Suprapubic skin (tissue), 4 donors: ENCODE measurements around the gene TMEM50B. TPM values are rescaled to one million over a fixed set of nuclear protein-coding genes. Genes with fewer than 3 reads are reported as not detected.
A peak's percentile ranks its signal among the peaks of the same experiment; 100 is the strongest.

ENCODE experiments used
- DNase-seq, 2 donors: peaks; one replicate each; pipeline ENCODE4 v3.0.0-alpha.2; 2019; ENCODE audit warnings: low spot score in 2 of 2
- H3K27ac ChIP-seq: fragments of 200-600 bp; sonication (generic); one replicate; pipeline ENCODE4 v1.5.1; 2019
- H3K27me3 ChIP-seq: fragments of 200-600 bp; sonication (generic); one replicate; pipeline ENCODE4 v1.5.1; 2019
- H3K36me3 ChIP-seq: fragments of 200-600 bp; sonication (generic); one replicate; pipeline ENCODE4 v1.5.1; 2019
- H3K4me1 ChIP-seq: fragments of 200-600 bp; sonication (generic); one replicate; pipeline ENCODE4 v1.5.1; 2019
- H3K4me3 ChIP-seq: fragments of 200-600 bp; sonication (generic); one replicate; pipeline ENCODE4 v1.5.1; 2019; ENCODE audit warnings: mild to moderate bottlenecking
- H3K9me3 ChIP-seq: fragments of 200-600 bp; sonication (generic); one replicate; pipeline ENCODE4 v1.5.1; 2019
- EP300 ChIP-seq: sonication (generic); formaldehyde crosslinking; IDR thresholded peaks from one replicate; pipeline ENCODE4 v1.6.1; 2017; ENCODE audit warnings: antibody characterized with exemption
- POLR2A ChIP-seq, 2 donors: fragments of 450-650 bp; IDR thresholded peaks; one replicate each; pipeline ENCODE4 v1.6.1; 2017; ENCODE audit warnings: antibody characterized with exemption in 2 of 2, mild to moderate bottlenecking in 2 of 2, moderate library complexity in 2 of 2
- POLR2AphosphoS5 ChIP-seq, 3 donors: sonication (generic); formaldehyde crosslinking; IDR thresholded peaks; one replicate each; pipeline ENCODE4 v1.6.1; 2017; ENCODE audit warnings: antibody characterized with exemption in 3 of 3
- WGBS: methylation state at CpG from one replicate; pipeline ENCODE4 v1.1.5; 2018; 5-methylcytosine and 5-hydroxymethylcytosine counted together
- total RNA-seq, 4 donors: library from RNA; depleted of rRNA; stranded (reverse); fragments of >200 nt; gene quantifications; one replicate each; pipeline ENCODE4 v1.1.0, GENCODE V29; 2016
- TF ChIP-seq, protein P1 (sequence below), 2 donors: fragments of 200-600 bp in 1 of 2; fragments of 450-650 bp in 1 of 2; sonication (generic) in 1 of 2; IDR thresholded peaks; one replicate each; pipeline ENCODE4 v1.5.1; 2016 to 2019; ENCODE audit warnings: antibody characterized with exemption in 2 of 2, mild to moderate bottlenecking in 1 of 2, moderate library complexity in 1 of 2

Gene TMEM50B
- total RNA-seq, 4 donors from 2014 or later: 33.1 to 151 (median 59.8) TPM

DNA sequence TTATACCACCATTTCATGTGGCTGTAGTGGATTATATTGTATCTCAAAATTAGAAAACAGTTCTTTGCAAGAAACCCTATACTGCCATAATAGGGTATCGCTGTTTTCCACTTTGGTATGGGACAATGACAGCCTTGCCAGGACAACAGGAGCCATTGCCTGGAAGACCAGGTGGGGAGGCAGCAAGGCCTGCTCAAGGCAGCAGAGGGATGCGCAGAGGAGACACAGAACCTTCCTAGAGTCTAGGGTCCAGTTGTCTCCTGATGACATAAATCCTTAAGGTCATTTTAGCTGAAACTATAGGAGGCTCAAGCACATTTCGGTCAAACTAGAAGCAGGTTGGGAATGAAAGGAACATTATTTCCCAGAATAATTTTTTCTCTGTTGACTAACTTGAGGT is 48.9 kb downstream of the TMEM50B start:
- Histone ChIP-seq H3K36me3 (peaks cover 88% of the 10 kb centered on the region), H3K4me3 (no peak overlapping the region), H3K27me3 (no peaks in the 10 kb centered on the region), H3K27ac (no peak overlapping the region), H3K4me1 (peaks cover 45% of the 10 kb centered on the region), H3K9me3 (no peaks in the 10 kb centered on the region)
- TF ChIP-seq POLR2A (IDR thresholded peaks at IDR 0.05): no peak
- TF ChIP-seq, protein P1, sequence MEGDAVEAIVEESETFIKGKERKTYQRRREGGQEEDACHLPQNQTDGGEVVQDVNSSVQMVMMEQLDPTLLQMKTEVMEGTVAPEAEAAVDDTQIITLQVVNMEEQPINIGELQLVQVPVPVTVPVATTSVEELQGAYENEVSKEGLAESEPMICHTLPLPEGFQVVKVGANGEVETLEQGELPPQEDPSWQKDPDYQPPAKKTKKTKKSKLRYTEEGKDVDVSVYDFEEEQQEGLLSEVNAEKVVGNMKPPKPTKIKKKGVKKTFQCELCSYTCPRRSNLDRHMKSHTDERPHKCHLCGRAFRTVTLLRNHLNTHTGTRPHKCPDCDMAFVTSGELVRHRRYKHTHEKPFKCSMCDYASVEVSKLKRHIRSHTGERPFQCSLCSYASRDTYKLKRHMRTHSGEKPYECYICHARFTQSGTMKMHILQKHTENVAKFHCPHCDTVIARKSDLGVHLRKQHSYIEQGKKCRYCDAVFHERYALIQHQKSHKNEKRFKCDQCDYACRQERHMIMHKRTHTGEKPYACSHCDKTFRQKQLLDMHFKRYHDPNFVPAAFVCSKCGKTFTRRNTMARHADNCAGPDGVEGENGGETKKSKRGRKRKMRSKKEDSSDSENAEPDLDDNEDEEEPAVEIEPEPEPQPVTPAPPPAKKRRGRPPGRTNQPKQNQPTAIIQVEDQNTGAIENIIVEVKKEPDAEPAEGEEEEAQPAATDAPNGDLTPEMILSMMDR (IDR thresholded peaks at IDR 0.05): no peak
- no peak for TF ChIP-seq POLR2AphosphoS5 (IDR thresholded peaks at IDR 0.05)
- TF ChIP-seq EP300: no peak
- WGBS: 100% methylated on average over 3 of the region's 3 CpGs
- peak in 1 of 2 donors; percentile 21 for DNase-seq

DNA sequence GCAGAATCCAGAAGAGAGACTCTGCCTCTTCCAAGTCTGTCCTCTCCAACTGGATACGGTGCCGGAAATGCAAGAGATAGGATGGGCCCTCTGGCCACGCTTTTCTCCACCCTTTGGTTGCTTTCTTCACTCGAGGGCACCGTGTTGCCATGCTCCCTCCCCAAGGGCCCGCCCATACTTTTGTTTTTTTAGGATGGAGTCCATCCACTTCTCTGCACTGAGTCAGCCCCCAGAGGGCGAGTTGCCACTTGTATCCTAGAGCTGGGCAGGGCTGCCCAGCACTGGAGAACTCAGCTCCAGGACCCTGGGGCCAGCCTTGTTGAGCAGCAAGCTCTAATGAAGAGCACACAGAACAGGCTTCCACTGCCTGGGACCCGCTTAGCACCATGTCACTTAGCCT is 51.1 kb downstream of the TMEM50B start:
- no peaks in the 10 kb centered on the region for H3K27me3 ChIP-seq
- no peak for TF ChIP-seq POLR2A (IDR thresholded peaks at IDR 0.05)
- no peak for TF ChIP-seq EP300
- TF ChIP-seq, protein P1 (IDR thresholded peaks at IDR 0.05): no peak
- no peak for TF ChIP-seq POLR2AphosphoS5 (IDR thresholded peaks at IDR 0.05)
- DNase-seq: no peak
- peaks cover 93% of the 10 kb centered on the region for H3K36me3 ChIP-seq
- H3K4me1 ChIP-seq: peaks cover 26% of the 10 kb centered on the region
- no peak overlapping the region for H3K4me3 ChIP-seq
- H3K9me3 ChIP-seq: no peaks in the 10 kb centered on the region
- peak overlapping the region; percentile 26 for H3K27ac ChIP-seq
- 46% methylated on average over 8 of the region's 8 CpGs for WGBS

DNA sequence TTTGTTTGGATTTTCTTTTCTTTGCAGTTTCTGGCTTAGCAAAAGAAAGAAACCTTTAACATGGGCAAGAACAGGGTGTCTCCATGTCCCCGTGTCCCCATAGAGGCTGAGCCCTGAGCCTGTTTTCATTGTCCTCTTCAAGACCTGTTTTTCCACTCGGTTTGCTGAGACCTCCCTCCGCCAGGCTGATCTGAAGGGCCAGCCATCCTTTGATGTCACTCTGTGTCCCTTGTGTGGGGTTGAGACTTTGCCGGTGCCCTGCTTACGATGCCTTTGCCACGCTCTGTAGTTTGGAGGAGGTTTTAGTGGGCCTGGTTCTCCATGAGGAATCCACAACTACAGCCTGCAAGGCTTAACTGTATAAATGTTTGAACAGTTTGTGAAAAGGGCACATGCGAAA is 52.7 kb downstream of the TMEM50B start:
- 80% methylated on average over 7 of the region's 7 CpGs for WGBS
- Histone ChIP-seq H3K27me3 (no peaks in the 10 kb centered on the region), H3K27ac (no peak overlapping the region), H3K4me1 (peaks cover 16% of the 10 kb centered on the region), H3K9me3 (no peaks in the 10 kb centered on the region), H3K36me3 (peaks cover 88% of the 10 kb centered on the region), H3K4me3 (no peak overlapping the region)
- TF ChIP-seq, protein P1 (IDR thresholded peaks at IDR 0.05): no peak
- no peak for TF ChIP-seq EP300
- no peak for TF ChIP-seq POLR2A (IDR thresholded peaks at IDR 0.05)
- no peak for TF ChIP-seq POLR2AphosphoS5 (IDR thresholded peaks at IDR 0.05)
- DNase-seq: no peak

DNA sequence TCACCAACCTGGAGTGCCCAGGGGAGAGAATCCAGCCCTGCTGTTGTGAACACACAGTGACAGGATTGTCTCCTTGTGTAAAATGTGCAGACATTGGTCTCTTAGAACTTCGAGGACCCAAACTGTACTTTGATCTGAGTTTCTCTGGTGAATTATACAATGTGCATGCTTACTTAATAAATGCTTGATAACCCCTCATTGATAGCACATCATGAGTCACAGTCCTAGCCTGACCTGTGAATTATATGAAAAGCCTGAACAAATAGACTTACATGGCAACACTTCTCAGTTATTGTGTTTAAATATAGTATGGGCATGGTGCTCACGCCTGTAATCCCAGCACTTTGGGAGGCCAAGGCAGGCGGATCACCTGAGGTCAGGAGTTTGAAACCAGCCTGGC is 53.9 kb downstream of the TMEM50B start:
- Histone ChIP-seq H3K4me3 (no peak overlapping the region), H3K36me3 (peaks cover 88% of the 10 kb centered on the region), H3K27me3 (no peaks in the 10 kb centered on the region), H3K4me1 (peaks cover 16% of the 10 kb centered on the region), H3K9me3 (no peaks in the 10 kb centered on the region), H3K27ac (no peak overlapping the region)
- DNase-seq: no peak
- TF ChIP-seq POLR2A (IDR thresholded peaks at IDR 0.05): no peak
- no peak for TF ChIP-seq POLR2AphosphoS5 (IDR thresholded peaks at IDR 0.05)
- TF ChIP-seq, protein P1 (IDR thresholded peaks at IDR 0.05): no peak
- TF ChIP-seq EP300: no peak
- WGBS: 87% methylated on average over 3 of the region's 3 CpGs

DNA sequence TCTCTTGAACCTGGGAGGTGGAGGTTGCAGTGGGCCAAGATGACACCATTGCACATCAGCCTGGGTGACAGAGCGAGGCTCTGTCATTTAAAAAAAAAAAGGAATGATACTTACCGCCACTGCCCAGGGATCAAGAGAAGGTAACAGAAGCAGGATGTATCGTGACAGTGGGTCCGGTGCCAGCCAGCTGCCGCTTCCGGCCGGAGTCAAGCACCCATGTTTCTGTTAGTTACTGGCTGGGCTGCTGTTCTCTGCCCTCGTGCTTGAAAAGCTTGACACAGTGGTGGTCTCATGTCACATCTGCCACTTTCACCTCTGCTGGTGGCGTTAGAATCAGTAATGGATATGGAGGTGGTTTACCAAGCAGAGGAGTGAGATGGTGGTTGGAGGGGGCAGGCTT is 55.6 kb downstream of the TMEM50B start:
- H3K4me3 ChIP-seq: no peak overlapping the region
- peaks cover 90% of the 10 kb centered on the region for H3K36me3 ChIP-seq
- 97% methylated on average over 9 of the region's 9 CpGs for WGBS
- no peak for DNase-seq
- H3K4me1 ChIP-seq: peaks cover 28% of the 10 kb centered on the region
- no peak overlapping the region for H3K27ac ChIP-seq
- no peaks in the 10 kb centered on the region for H3K9me3 ChIP-seq
- TF ChIP-seq POLR2A (IDR thresholded peaks at IDR 0.05) (no peak), EP300 (no peak), POLR2AphosphoS5 (IDR thresholded peaks at IDR 0.05) (no peak)
- TF ChIP-seq, protein P1 (IDR thresholded peaks at IDR 0.05): no peak
- H3K27me3 ChIP-seq: no peaks in the 10 kb centered on the region
